SU-DHL-6 (cell line): ENCODE measurements around the gene LGALS4.

Source experiments
- EZH2phosphoT487 ChIP-seq: fragments of 200-600 bp; sonication (generic), shearing (Covaris generic); conservative IDR thresholded peaks from 2 replicates; pipeline ENCODE4 v1.6.1; 2018; ENCODE audit warnings: mild to moderate bottlenecking, antibody characterized with exemption, low read length, moderate library complexity, mixed read lengths
- TF ChIP-seq, protein P1 (sequence below): fragments of 200-600 bp; sonication (generic); IDR thresholded peaks from one replicate; pipeline ENCODE4 v1.5.1; 2017; ENCODE audit warnings: antibody characterized with exemption, mild to moderate bottlenecking, low read length, moderate library complexity; ENCODE audit not compliant: insufficient read depth, poor library complexity, severe bottlenecking

DNA sequence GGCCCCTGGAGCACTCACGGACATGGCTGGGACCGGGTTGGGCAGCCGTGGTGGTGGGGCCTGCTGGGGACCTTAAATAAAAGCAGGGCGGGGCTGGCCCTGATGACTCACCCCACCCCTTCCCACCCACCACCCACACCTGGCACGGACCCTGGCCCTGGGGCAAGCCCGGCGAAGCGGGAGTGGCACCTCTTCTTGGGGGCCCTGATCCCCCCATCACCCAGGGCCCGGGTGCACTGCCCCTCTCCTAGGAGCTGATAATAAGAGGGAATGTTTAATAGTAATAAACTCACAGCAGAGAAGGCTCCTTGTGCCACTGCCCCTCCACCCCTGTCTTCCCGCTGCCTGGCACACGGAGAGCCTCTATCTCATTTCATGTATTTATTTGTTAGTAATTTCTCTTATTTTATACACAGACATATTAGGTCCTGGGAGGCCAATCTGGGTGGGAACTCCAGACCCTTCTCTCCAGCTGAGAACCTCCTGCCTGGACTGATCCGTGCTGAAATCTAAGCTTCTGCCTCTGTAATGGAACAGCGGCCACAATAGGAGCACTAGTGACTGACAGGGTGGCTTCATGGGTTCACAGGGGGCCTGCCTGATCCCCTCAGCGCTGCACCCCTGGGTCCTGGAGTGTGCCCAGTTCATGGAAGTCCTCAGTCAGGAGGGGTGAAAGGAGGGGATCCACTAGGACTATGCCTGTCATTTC lies 39.1 kb downstream of the LGALS4 start, which contains the start of gene LGALS7:
- TF ChIP-seq, protein P1, sequence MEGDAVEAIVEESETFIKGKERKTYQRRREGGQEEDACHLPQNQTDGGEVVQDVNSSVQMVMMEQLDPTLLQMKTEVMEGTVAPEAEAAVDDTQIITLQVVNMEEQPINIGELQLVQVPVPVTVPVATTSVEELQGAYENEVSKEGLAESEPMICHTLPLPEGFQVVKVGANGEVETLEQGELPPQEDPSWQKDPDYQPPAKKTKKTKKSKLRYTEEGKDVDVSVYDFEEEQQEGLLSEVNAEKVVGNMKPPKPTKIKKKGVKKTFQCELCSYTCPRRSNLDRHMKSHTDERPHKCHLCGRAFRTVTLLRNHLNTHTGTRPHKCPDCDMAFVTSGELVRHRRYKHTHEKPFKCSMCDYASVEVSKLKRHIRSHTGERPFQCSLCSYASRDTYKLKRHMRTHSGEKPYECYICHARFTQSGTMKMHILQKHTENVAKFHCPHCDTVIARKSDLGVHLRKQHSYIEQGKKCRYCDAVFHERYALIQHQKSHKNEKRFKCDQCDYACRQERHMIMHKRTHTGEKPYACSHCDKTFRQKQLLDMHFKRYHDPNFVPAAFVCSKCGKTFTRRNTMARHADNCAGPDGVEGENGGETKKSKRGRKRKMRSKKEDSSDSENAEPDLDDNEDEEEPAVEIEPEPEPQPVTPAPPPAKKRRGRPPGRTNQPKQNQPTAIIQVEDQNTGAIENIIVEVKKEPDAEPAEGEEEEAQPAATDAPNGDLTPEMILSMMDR: no peak
- no peak for TF ChIP-seq EZH2phosphoT487
